ENCODE results near the gene HEBP2. TPM values are rescaled to one million over a fixed set of nuclear protein-coding genes. Genes with fewer than 3 reads are reported as not detected.
A peak's percentile ranks its signal among the peaks of the same experiment; 100 is the strongest.

HEBP2 gene
- total and polyA plus RNA-seq, 2 of the 13 experiments (the other 11 are each of a cell fraction or from before 2014, with no cell fraction given) = 16.0 to 72.8 TPM

GRCh38 chr6:138403801-138404665, at the start of gene HEBP2 (continued):
- TF ChIP-seq, protein P1, sequence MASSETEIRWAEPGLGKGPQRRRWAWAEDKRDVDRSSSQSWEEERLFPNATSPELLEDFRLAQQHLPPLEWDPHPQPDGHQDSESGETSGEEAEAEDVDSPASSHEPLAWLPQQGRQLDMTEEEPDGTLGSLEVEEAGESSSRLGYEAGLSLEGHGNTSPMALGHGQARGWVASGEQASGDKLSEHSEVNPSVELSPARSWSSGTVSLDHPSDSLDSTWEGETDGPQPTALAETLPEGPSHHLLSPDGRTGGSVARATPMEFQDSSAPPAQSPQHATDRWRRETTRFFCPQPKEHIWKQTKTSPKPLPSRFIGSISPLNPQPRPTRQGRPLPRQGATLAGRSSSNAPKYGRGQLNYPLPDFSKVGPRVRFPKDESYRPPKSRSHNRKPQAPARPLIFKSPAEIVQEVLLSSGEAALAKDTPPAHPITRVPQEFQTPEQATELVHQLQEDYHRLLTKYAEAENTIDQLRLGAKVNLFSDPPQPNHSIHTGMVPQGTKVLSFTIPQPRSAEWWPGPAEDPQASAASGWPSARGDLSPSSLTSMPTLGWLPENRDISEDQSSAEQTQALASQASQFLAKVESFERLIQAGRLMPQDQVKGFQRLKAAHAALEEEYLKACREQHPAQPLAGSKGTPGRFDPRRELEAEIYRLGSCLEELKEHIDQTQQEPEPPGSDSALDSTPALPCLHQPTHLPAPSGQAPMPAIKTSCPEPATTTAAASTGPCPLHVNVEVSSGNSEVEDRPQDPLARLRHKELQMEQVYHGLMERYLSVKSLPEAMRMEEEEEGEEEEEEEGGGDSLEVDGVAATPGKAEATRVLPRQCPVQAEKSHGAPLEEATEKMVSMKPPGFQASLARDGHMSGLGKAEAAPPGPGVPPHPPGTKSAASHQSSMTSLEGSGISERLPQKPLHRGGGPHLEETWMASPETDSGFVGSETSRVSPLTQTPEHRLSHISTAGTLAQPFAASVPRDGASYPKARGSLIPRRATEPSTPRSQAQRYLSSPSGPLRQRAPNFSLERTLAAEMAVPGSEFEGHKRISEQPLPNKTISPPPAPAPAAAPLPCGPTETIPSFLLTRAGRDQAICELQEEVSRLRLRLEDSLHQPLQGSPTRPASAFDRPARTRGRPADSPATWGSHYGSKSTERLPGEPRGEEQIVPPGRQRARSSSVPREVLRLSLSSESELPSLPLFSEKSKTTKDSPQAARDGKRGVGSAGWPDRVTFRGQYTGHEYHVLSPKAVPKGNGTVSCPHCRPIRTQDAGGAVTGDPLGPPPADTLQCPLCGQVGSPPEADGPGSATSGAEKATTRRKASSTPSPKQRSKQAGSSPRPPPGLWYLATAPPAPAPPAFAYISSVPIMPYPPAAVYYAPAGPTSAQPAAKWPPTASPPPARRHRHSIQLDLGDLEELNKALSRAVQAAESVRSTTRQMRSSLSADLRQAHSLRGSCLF (CRISPR knock-in tag; IDR thresholded peaks at IDR 0.05; ENCODE audit: borderline replicate concordance) = 0 out of 2 replicates have a peak, but pooled peaks have one; percentile 54
- TF ChIP-seq ISX (CRISPR knock-in tag; conservative IDR thresholded peaks at IDR 0.05) (peak; percentile 75; the same call in 1 of the 2 replicates), GTF3A (CRISPR knock-in tag; conservative IDR thresholded peaks at IDR 0.05) (peak; percentile 92; the same call in 1 of the 2 replicates), ZNF142 (CRISPR knock-in tag; IDR thresholded peaks at IDR 0.05) (peak; percentile 84; the same call in 1 of the 2 replicates), ZNF614 (CRISPR knock-in tag; IDR thresholded peaks at IDR 0.05; ENCODE audit: borderline replicate concordance) (peak; percentile 84), ATF1 (CRISPR knock-in tag; IDR thresholded peaks at IDR 0.05) (no peak)
- TF ChIP-seq, protein P2, sequence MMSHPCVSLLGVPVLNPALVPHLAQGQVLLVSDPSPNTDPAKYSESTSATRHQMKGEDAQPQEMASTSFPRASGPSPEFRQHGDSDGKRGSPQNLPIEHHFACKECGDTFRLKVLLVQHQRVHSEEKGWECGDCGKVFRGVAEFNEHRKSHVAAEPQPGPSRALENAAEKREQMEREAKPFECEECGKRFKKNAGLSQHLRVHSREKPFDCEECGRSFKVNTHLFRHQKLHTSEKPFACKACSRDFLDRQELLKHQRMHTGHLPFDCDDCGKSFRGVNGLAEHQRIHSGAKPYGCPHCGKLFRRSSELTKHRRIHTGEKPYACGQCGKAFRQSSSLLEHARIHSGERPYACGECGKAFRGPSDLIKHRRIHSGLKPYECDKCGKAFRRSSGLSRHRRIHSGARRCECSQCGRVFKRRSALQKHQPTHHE (CRISPR knock-in tag; IDR thresholded peaks at IDR 0.05; ENCODE audit: borderline replicate concordance) = peak; percentile 61; the same call in 1 of the 2 replicates
